ENCODE results near the gene NT5E.

Gene NT5E

GRCh38 chr6:85464260-85464644 lies 14.4 kb downstream of the NT5E start:
- POLR2A ChIA-PET = interaction anchor here (0.8 kb wide), 1 partner anchor 202 kb away, joined by 8 read pairs; no protein-coding TSS in a partner anchor
- CTCF ChIA-PET = interaction anchor here (0.9 to 7.7 kb wide), 7 partner anchors 9 to 23 kb away, joined by 3 to 74 read pairs (median 5); partner anchors contain the start of gene NT5E
- no peak for TF ChIP-seq CTCF (IDR thresholded peaks at IDR 0.05; ENCODE audit: control extremely low read depth, extremely low read depth, low read depth, missing control alignments)
- DNase-seq (ENCODE audit: extremely low spot score) = no peak

GRCh38 chr6:85464722-85465150 lies 14.9 kb downstream of the NT5E start:
- POLR2A ChIA-PET = no interaction called here
- CTCF ChIA-PET = interaction anchor here (4.5 to 7.7 kb wide), 2 partner anchors 15 to 18 kb away, joined by 52 to 74 read pairs; partner anchors contain the start of gene NT5E
- no peak for DNase-seq (ENCODE audit: extremely low spot score)
- TF ChIP-seq CTCF (IDR thresholded peaks at IDR 0.05; ENCODE audit: control extremely low read depth, extremely low read depth, low read depth, missing control alignments) = no peak

GRCh38 chr6:85465762-85466161 lies 15.9 kb downstream of the NT5E start:
- ChIA-PET CTCF (interaction anchor here (0.7 to 1.9 kb wide), 2 partner anchors 10 to 17 kb away, joined by 3 to 11 read pairs; no protein-coding TSS in a partner anchor), POLR2A (no interaction called here)
- TF ChIP-seq CTCF (IDR thresholded peaks at IDR 0.05; ENCODE audit: control extremely low read depth, extremely low read depth, low read depth, missing control alignments) = no peak
- DNase-seq (ENCODE audit: extremely low spot score) = no peak

GRCh38 chr6:85468326-85468725 lies 18.4 kb downstream of the NT5E start:
- CTCF ChIA-PET = interaction anchor here (0.8 to 3.7 kb wide), 3 partner anchors 14 to 55 kb away, joined by 3 to 27 read pairs (median 3); partner anchors contain the start of gene NT5E
- TF ChIP-seq CTCF (IDR thresholded peaks at IDR 0.05; ENCODE audit: control extremely low read depth, extremely low read depth, low read depth, missing control alignments) = no peak
- no peak for DNase-seq (ENCODE audit: extremely low spot score)
- POLR2A ChIA-PET = no interaction called here

GRCh38 chr6:85469276-85470022 lies 19.6 kb downstream of the NT5E start:
- no peak for TF ChIP-seq CTCF (IDR thresholded peaks at IDR 0.05; ENCODE audit: control extremely low read depth, extremely low read depth, low read depth, missing control alignments)
- CTCF ChIA-PET = interaction anchor here (0.8 to 3.7 kb wide), 3 partner anchors 13 to 27 kb away, joined by 3 to 27 read pairs (median 3); partner anchors contain the start of gene NT5E
- POLR2A ChIA-PET = no interaction called here
- no peak for DNase-seq (ENCODE audit: extremely low spot score)

GRCh38 chr6:85470023-85470410 lies 20.1 kb downstream of the NT5E start:
- ChIA-PET CTCF (interaction anchor here (0.8 to 3.7 kb wide), 2 partner anchors 13 to 27 kb away, joined by 3 to 27 read pairs; no protein-coding TSS in a partner anchor), POLR2A (no interaction called here)
- no peak for TF ChIP-seq CTCF (IDR thresholded peaks at IDR 0.05; ENCODE audit: control extremely low read depth, extremely low read depth, low read depth, missing control alignments)
- no peak for DNase-seq (ENCODE audit: extremely low spot score)

Measured in GM10248 (cell line).